Liver (tissue), 9 donors: Measurements from ENCODE around the gene GCNT2. TPM values are rescaled to one million over a fixed set of nuclear protein-coding genes. Genes with fewer than 3 reads are reported as not detected.

Source experiments
- DNase-seq: peaks from one replicate; pipeline ENCODE4 v3.0.0-alpha.2; 2017; ENCODE audit warnings: low spot score
- H3K27ac ChIP-seq, 2 donors: one replicate each; pipeline ENCODE4 v1.7.0; 2013; ENCODE audit warnings: inconsistent platforms in 2 of 2, low read length in 2 of 2, control low read depth in 1 of 2, low read depth in 1 of 2, mild to moderate bottlenecking in 1 of 2
- H3K27me3 ChIP-seq, 4 donors: one replicate each; pipeline versions ENCODE4 v1.6.1 to v1.7.0; 2013; ENCODE audit warnings: low read length in 3 of 4, inconsistent platforms in 1 of 4, mild to moderate bottlenecking in 1 of 4, moderate library complexity in 1 of 4; ENCODE audit not compliant: control insufficient read depth in 4 of 4, insufficient read depth in 4 of 4
- H3K36me3 ChIP-seq, 4 donors: one replicate each; pipeline versions ENCODE4 v1.6.1 to v1.7.0; 2013; ENCODE audit warnings: low read length in 3 of 4, mild to moderate bottlenecking in 3 of 4, low read depth in 1 of 4, moderate library complexity in 1 of 4; ENCODE audit not compliant: control insufficient read depth in 4 of 4, insufficient read depth in 3 of 4
- H3K4me1 ChIP-seq, 4 donors: one replicate each; pipeline versions ENCODE4 v1.6.1 to v1.7.0; 2013; ENCODE audit warnings: low read length in 3 of 4, mild to moderate bottlenecking in 3 of 4, moderate library complexity in 1 of 4; ENCODE audit not compliant: control insufficient read depth in 4 of 4, insufficient read depth in 4 of 4
- H3K4me3 ChIP-seq, 3 donors: one replicate each; pipeline versions ENCODE4 v1.6.1 to v1.7.0; 2013; ENCODE audit warnings: low read length in 3 of 3, control low read depth in 1 of 3, low read depth in 1 of 3, mild to moderate bottlenecking in 1 of 3
- H3K9ac ChIP-seq, 2 donors: one replicate each; pipeline ENCODE4 v1.7.0; 2013; ENCODE audit warnings: low read length in 2 of 2, mild to moderate bottlenecking in 2 of 2, moderate library complexity in 2 of 2, control low read depth in 1 of 2, low read depth in 1 of 2
- H3K9me3 ChIP-seq, 4 donors: one replicate each; pipeline versions ENCODE4 v1.6.1 to v1.7.0; 2013; ENCODE audit warnings: low read length in 3 of 4; ENCODE audit not compliant: control insufficient read depth in 4 of 4
- CTCF ChIP-seq: fragments of 150-350 bp; IDR thresholded peaks from 2 replicates; pipeline ENCODE4 v1.5.1; 2017; ENCODE audit warnings: improper control_type of control experiment, low read depth, low read length; ENCODE audit not compliant: missing input control
- EGR1 ChIP-seq, 2 donors: IDR thresholded peaks; 2 replicates each; pipeline ENCODE4 v1.6.1; 2016 to 2018; ENCODE audit warnings: antibody characterized with exemption in 2 of 2, low read depth in 2 of 2
- FOXA1 ChIP-seq: IDR thresholded peaks from 2 replicates; pipeline ENCODE4 v1.6.1; 2016; ENCODE audit warnings: antibody characterized with exemption
- FOXA2 ChIP-seq: IDR thresholded peaks from 2 replicates; pipeline ENCODE4 v1.6.1; 2016; ENCODE audit warnings: antibody characterized with exemption
- HNF4A ChIP-seq, 2 donors: conservative IDR thresholded peaks; 2 replicates each; pipeline ENCODE4 v1.6.1; 2016; ENCODE audit warnings: antibody characterized with exemption in 2 of 2, mild to moderate bottlenecking in 2 of 2
- HNF4G ChIP-seq: IDR thresholded peaks from 2 replicates; pipeline ENCODE4 v1.6.1; 2016; ENCODE audit warnings: antibody characterized with exemption
- JUND ChIP-seq, 2 donors: IDR thresholded peaks; 2 replicates each; pipeline ENCODE4 v1.6.1; 2016; ENCODE audit warnings: antibody characterized with exemption in 2 of 2
- NR2F2 ChIP-seq: IDR thresholded peaks from 2 replicates; pipeline ENCODE4 v1.6.1; 2016; ENCODE audit warnings: antibody characterized with exemption
- RAD21 ChIP-seq, 2 donors: IDR thresholded peaks; 2 replicates each; pipeline ENCODE4 v1.6.1; 2016; ENCODE audit warnings: antibody characterized with exemption in 2 of 2, mild to moderate bottlenecking in 2 of 2
- RXRA ChIP-seq, 2 donors: IDR thresholded peaks; 2 replicates each; pipeline ENCODE4 v1.6.1; 2017 to 2018; ENCODE audit warnings: antibody characterized with exemption in 2 of 2, mild to moderate bottlenecking in 1 of 2
- SP1 ChIP-seq: IDR thresholded peaks from 2 replicates; pipeline ENCODE4 v1.6.1; 2018; ENCODE audit warnings: antibody characterized with exemption, mild to moderate bottlenecking
- TAF1 ChIP-seq: conservative IDR thresholded peaks from 2 replicates; pipeline ENCODE4 v1.6.1; 2016; ENCODE audit warnings: antibody characterized with exemption, mild to moderate bottlenecking
- YY1 ChIP-seq: IDR thresholded peaks from 2 replicates; pipeline ENCODE4 v1.6.1; 2016; ENCODE audit warnings: antibody characterized with exemption, mild to moderate bottlenecking
- ZBTB33 ChIP-seq: IDR thresholded peaks from 2 replicates; pipeline ENCODE4 v1.6.1; 2016; ENCODE audit warnings: antibody characterized with exemption
- WGBS: extraction: QIAGEN DNeasy Blood & Tissue Kit; methylation state at CpG from one replicate; pipeline ENCODE4 v1.1.7; 2013; 5-methylcytosine and 5-hydroxymethylcytosine counted together
- polyA plus RNA-seq, 2 donors: library from polyadenylated mRNA; stranded (reverse) in 1 of 2; unstranded in 1 of 2; fragments of 200-250 nt in 1 of 2; fragments of >200 nt in 1 of 2; fragmentation: Nextera tagmentation in 1 of 2; extraction: Ambion mirVana in 1 of 2; gene quantifications; one replicate each; pipeline versions ENCODE4 v1.2.1 to v1.2.3, GENCODE V29; 2013 to 2015
- total RNA-seq, 2 donors: library from RNA; depleted of rRNA; stranded (reverse); fragments of >200 nt; gene quantifications; one replicate each; pipeline ENCODE4 v1.2.3, GENCODE V29; 2014
- TF ChIP-seq, protein P1 (sequence below): IDR thresholded peaks from 2 replicates; pipeline ENCODE4 v1.6.1; 2016; ENCODE audit warnings: antibody characterized with exemption, mild to moderate bottlenecking
- TF ChIP-seq, protein P2 (sequence below): IDR thresholded peaks from 2 replicates; pipeline ENCODE4 v1.6.1; 2016; ENCODE audit warnings: antibody characterized with exemption
- TF ChIP-seq, protein P3 (sequence below): IDR thresholded peaks from 2 replicates; pipeline ENCODE4 v1.6.1; 2016; ENCODE audit warnings: antibody characterized with exemption
- donor health status: healthy.
- donor health status: healthy.
- donor health status: healthy.
- donor health status: healthy.
- donor health status: healthy.

GCNT2 gene
- total and polyA plus RNA-seq, 4 donors, result 2.8 to 16.7 (median 4.2) TPM

DNA sequence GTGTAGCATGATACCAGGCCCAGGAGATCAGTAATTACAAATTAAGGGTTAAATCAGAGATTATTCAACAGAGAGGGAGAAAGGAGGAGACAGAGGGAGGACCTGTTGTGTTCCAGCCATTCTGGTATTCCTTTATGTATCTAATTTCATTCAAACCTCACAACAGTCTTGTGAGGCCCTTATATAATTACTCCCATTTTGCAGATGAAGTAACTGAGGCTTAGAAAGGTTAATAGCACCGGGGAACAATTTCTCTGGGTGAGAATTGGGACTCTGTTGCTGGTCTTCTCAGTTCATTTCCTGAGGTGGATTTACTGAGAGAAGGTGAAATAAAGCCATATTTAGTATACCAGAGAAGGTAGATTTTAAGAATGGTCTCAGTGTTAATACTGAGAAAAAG, 106.6 kb downstream of the GCNT2 start:
- Histone ChIP-seq H3K27ac (no peak overlapping the region), H3K9me3 (no peaks in the 10 kb centered on the region), H3K36me3 (peaks cover 1 to 9% (median 7%) of the 10 kb centered on the region in 4 donors), H3K4me3 (no peak overlapping the region), H3K4me1 (no peaks in the 10 kb centered on the region), H3K27me3 (no peaks in the 10 kb centered on the region), H3K9ac (no peak overlapping the region)
- DNase-seq, result no peak
- TF ChIP-seq, protein P1, sequence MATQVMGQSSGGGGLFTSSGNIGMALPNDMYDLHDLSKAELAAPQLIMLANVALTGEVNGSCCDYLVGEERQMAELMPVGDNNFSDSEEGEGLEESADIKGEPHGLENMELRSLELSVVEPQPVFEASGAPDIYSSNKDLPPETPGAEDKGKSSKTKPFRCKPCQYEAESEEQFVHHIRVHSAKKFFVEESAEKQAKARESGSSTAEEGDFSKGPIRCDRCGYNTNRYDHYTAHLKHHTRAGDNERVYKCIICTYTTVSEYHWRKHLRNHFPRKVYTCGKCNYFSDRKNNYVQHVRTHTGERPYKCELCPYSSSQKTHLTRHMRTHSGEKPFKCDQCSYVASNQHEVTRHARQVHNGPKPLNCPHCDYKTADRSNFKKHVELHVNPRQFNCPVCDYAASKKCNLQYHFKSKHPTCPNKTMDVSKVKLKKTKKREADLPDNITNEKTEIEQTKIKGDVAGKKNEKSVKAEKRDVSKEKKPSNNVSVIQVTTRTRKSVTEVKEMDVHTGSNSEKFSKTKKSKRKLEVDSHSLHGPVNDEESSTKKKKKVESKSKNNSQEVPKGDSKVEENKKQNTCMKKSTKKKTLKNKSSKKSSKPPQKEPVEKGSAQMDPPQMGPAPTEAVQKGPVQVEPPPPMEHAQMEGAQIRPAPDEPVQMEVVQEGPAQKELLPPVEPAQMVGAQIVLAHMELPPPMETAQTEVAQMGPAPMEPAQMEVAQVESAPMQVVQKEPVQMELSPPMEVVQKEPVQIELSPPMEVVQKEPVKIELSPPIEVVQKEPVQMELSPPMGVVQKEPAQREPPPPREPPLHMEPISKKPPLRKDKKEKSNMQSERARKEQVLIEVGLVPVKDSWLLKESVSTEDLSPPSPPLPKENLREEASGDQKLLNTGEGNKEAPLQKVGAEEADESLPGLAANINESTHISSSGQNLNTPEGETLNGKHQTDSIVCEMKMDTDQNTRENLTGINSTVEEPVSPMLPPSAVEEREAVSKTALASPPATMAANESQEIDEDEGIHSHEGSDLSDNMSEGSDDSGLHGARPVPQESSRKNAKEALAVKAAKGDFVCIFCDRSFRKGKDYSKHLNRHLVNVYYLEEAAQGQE, result no peak
- TF ChIP-seq TAF1, result no peak
- WGBS, result 96% methylated on average over 1 of the region's 1 CpG

GRCh38 chr6:10630178-10630577, 109.0 kb downstream of the GCNT2 start:
- no peaks in the 10 kb centered on the region for H3K4me1 ChIP-seq
- H3K4me3 ChIP-seq, result no peak overlapping the region
- no peak overlapping the region for H3K9ac ChIP-seq
- DNase-seq, result no peak
- H3K27me3 ChIP-seq, result no peaks in the 10 kb centered on the region
- H3K9me3 ChIP-seq, result no peaks in the 10 kb centered on the region
- peaks cover 1 to 6% (median 5%) of the 10 kb centered on the region in 4 donors for H3K36me3 ChIP-seq
- TF ChIP-seq EGR1 (IDR thresholded peaks at IDR 0.05; ENCODE audit: low read depth in 2 of 2), result no peak
- no peak for TF ChIP-seq RAD21 (IDR thresholded peaks at IDR 0.05)
- TF ChIP-seq, protein P2, sequence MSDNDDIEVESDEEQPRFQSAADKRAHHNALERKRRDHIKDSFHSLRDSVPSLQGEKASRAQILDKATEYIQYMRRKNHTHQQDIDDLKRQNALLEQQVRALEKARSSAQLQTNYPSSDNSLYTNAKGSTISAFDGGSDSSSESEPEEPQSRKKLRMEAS, result no peak
- no peak for TF ChIP-seq YY1
- TF ChIP-seq FOXA2, result no peak
- TF ChIP-seq JUND (IDR thresholded peaks at IDR 0.05), result no peak
- no peak for TF ChIP-seq HNF4G
- TF ChIP-seq, protein P3, sequence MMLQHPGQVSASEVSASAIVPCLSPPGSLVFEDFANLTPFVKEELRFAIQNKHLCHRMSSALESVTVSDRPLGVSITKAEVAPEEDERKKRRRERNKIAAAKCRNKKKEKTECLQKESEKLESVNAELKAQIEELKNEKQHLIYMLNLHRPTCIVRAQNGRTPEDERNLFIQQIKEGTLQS, result no peak
- TF ChIP-seq RXRA (IDR thresholded peaks at IDR 0.05), result no peak
- TF ChIP-seq HNF4A (conservative IDR thresholded peaks at IDR 0.05), result no peak
- TF ChIP-seq NR2F2, result no peak
- no peak for TF ChIP-seq CTCF
- TF ChIP-seq FOXA1, result no peak
- no peak for TF ChIP-seq ZBTB33
- TF ChIP-seq SP1, result no peak
- TF ChIP-seq TAF1, result no peak
- no peak overlapping the region for H3K27ac ChIP-seq
- WGBS, result 98% methylated on average over 1 of the region's 1 CpG
